NCI-H82 (cell line): ENCODE data around the gene UST.
"Not testable (repeated sequence)": the region's sequence is repeated elsewhere in the genome, so short reads cannot be mapped to it uniquely, and the experiment has no call there.

Experiments
- DNase-seq: peaks from one replicate; lab custom pipeline; 2025; lab: John Stamatoyannopoulos, UW

Gene UST

GRCh38 chr6:148837941-148838340 lies 91.1 kb downstream of the UST start:
- DNase-seq: no peak

DNA sequence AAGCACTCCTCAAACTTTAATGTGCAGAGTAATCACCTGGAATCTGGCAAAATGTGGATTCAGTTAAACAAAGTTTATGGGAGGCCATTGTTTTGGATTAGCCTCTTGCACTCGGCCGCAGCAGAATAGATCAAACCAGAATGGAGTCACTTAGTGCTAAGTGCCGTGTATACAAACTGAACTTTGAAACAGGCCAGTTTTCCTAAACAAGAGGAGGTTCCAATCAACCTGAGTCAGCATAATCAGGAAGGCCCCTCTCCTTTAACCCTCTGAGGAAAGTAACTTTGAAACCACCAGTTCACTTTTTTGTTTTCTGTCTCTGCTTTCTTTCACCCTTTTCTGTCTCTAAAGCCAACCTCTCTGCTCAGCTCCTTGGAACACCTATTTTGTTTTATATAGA lies 92.2 kb downstream of the UST start:
- DNase-seq: no peak

GRCh38 chr6:148840256-148840655 lies 93.4 kb downstream of the UST start:
- DNase-seq: no peak

DNA sequence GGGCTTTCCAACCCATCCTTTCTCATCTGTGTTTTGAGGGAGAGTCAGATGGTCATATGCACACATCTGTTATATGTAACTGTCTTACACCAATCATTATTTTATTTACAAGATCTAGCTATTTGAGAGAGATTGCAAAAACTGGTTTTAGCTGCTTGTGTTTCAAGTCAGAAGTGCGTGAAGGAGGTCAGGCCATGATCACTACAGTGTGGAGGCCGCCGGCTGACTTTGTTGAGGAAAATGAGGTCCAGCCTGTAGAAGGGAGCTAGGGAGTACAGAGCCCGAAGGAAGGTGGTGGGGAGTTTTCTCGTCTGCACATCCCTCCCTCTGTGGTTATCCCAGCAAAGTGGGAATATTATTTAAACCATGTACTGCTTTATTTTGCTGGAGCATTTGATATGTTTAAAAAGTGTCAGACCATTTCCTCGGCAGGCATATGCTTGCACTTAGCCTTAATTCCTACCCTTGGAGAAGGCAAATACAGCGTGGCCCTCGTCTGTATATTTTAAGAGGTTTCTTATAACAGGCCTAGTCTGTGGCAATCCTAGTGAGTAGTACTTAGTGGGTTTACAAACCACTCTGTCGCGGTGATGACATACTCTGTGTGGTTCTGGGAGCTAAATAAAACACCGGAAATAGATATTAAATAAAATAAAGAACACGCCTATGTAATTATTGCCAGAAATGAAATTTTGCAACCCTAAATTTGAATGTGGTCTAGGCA lies 95.6 kb downstream of the UST start:
- DNase-seq: no peak

DNA sequence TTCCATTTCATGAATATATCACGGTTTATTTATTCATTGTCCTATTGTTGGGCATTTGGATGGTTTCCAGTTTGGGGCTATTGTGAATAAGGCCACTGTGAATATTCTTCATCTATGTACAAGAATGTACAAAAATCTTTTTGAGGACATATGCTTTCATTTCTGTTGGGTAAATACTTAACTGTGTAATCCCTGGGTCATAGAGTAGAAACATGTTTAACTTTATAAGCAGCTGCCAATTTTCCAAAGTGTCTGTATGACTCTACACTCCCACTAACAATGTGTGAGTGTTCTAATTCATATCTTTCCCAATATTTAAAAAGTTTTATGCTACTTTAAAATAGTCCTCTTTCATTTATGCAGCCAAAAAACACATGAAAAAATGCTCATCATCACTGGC lies 98.6 kb downstream of the UST start:
- no peak for DNase-seq

GRCh38 chr6:148846778-148847761 lies 100.2 kb downstream of the UST start:
- DNase-seq: no peak

DNA sequence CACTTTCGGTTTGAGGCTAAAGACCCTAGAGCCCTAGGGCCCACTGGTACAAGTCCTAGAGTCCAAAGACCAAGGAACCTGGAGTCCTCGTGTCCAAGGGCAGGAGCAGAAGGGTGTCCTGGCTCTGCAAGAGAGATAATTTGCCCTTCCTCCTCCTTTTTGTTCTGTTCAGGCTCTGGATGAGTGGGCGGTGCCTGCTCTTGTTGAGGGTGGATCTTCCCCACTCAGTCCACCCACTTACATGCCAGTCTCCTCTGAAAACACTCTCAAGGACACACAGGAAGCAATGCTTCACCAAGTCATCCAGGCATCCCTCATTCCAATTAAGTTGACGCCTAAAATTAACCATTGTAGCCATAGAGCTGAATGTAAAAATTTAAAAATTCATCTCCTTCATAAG lies 102.1 kb downstream of the UST start:
- no peak for DNase-seq

DNA sequence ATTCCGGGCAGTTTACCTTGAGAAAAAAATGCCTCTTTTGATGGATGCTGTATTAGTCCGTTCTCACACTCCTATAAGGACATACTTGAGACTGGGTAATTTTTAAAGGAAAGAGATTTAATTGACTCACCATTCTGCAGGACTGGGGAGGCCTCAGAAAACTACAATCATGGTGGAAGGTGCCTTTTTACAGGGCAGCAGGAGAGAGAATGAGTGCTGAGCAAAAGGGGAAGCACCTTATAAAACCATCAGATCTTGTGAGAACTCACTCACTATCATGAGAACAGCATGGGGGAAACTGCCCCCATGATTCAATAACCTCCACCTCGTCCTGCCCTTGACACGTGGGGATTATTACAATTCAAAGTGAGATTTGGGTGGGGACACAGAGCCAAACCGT lies 102.6 kb downstream of the UST start:
- not testable (repeated sequence) for DNase-seq

DNA sequence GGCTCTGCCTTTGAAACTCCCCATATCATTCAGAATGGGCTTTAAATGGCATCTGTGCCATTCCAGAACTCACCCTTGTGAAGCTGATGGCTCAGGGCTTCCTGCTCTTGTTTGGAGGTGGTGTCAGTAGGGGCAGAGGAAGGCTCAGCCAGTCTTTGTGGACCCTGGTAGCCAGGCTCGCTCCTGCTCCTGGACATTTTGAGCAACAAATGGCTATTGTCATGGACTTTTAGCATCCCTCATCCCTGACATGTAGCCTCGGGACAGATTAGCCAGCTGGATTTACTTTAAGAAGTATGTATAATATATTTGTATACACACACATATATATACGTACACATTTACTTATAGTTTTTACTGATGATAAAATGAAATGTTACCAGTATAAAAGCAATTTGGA lies 104.1 kb downstream of the UST start:
- no peak for DNase-seq

DNA sequence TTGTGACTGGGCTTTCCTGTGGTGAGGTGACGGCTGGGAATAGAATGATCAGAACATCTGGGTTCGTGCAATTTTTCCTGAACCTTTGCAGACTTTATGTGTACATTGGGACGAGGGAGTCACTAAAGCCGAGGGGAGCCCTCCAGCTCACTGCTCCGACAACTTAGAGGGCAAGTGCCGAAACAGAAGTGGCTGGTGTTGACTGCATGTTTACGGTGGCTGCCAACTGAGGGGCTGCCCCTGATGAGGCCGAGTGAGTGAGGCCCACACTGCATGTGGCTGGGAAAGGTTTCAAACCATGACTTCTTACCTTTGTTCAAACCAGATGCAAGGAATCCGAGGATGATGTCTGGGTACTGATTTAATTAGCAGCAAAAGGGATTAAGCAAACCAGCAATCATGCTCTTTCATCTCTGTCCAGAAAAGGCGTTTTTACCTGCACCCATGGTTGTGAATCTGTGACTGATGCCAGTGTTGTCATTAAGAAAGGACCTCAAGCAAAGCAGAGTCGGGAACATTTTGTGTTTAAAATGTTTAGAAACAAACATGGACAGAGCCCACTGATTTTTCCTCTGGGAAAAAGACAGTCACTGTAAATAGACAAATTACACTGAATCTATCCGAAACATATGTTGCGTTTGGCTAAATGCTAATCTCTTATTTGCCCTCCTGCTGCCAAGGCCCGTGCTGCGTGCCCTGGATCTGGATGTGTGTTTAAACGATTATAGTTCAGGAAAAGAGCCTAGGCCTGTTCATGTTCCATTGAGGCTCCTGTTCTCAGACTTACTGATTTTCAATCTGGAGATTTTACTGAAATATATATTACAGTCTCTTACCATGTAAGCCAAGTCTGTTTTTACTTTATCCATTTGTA lies 105.1 kb downstream of the UST start:
- DNase-seq: peak; percentile 83

- no peak for DNase-seq
These were observed 105.9 kb downstream of the UST start for GRCh38 chr6:148852688-148853087.

DNA sequence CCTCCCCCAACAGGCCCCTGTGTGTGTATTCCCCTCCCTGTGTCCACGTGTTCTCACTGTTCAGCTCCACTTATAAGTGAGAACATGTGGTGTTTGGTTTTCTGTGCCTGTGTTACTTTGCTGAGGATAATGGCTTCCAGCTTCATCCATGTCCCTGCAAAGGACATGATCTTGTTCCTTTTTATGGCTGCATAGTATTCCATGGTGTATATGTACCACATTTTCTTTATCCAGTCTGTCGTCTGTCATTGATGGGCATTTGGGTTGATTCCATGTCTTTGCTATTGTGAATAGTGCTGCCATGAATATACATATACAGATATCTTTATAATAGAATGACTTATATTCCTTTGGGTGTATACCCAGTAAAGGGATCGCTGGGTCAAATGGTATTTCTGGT lies 106.3 kb downstream of the UST start:
- not testable (repeated sequence) for DNase-seq

- DNase-seq: no peak
These were observed 107.3 kb downstream of the UST start for GRCh38 chr6:148854096-148854495.

DNA sequence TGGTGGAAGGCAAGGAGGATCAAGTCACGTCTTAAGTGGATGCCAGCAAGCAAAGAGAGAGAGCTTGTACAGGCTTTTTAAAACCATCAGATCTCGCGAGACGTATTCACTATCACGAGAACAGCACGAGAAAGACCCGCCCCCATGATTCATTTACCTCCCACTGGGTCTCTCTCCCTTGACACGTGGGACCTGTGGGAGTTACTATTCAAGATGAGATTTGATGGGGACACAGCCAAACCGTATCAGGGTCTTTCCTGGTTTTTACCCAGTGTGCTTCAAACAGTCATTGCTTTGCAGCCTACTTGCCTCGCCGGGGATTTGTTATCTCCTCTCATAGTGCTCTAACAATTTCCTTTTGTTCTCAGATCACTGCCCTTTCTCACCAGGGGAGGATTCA lies 108.2 kb downstream of the UST start:
- no peak for DNase-seq

- no peak for DNase-seq
These were observed 108.9 kb downstream of the UST start for GRCh38 chr6:148855744-148856143.

- no peak for DNase-seq
These were observed 111.1 kb downstream of the UST start for GRCh38 chr6:148857798-148858390.

GRCh38 chr6:148864132-148864531 lies 117.3 kb downstream of the UST start:
- not testable (repeated sequence) for DNase-seq

DNA sequence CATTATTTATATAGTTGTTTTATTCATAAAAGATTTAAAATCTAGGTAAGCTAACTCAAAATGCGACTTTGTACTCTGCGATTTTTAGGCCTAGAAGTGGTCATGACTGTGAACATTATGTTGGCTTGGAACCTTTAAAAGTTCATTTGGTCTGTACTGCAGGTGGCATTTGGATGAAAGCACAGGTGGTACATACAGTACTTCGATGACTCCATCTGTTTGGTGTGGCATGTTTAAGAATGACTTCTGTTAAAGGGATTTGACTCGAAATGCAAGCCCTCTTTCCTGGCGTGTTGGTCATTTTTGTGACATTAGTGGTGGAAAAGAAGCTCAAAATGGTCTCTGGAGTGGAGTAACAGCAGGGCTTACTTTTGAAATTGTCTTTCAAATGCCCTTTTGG lies 118.1 kb downstream of the UST start:
- DNase-seq: no peak

- no peak for DNase-seq
These were observed 119.9 kb downstream of the UST start for GRCh38 chr6:148866657-148867268.

GRCh38 chr6:148867862-148868261 lies 121.0 kb downstream of the UST start:
- DNase-seq: peak; percentile 53

GRCh38 chr6:148868314-148868713 lies 121.5 kb downstream of the UST start:
- no peak for DNase-seq
